A673 (cell line): ENCODE measurements around the gene RMP24.

ENCODE experiments used
- BruUV-seq: library from RNA; stranded (reverse); fragments of 400-500 nt; replicated peaks from 2 replicates; lab custom pipeline; 2021; lab: Mats Ljungman, UMichigan
- CTCF ChIA-PET: fragments of 300-600 bp; sonication (Branson Sonifier 250); formaldehyde crosslinking; loops from one replicate; lab custom pipeline; 2022; ENCODE audit warnings: antibody characterized with exemption; lab: Charles Lee
- POLR2A ChIA-PET: fragments of 300-600 bp; sonication (Branson Sonifier 250); formaldehyde crosslinking; loops from one replicate; lab custom pipeline; 2022; ENCODE audit warnings: antibody characterized with exemption; ENCODE audit not compliant: low non-redundant PET; lab: Charles Lee
- DNase-seq: peaks from one replicate; pipeline ENCODE4 v3.0.0-alpha.2; 2015; ENCODE audit warnings: low spot score
- H3K27ac ChIP-seq: fragments of 200-600 bp; sonication (generic); 2 replicates; pipeline ENCODE4 v1.5.1; 2016; ENCODE audit warnings: mixed run types, low read depth, mild to moderate bottlenecking, mixed read lengths, antibody characterized with exemption, low read length; ENCODE audit not compliant: poor library complexity, severe bottlenecking
- H3K27me3 ChIP-seq: fragments of 200-600 bp; sonication (generic); replicated peaks from 2 replicates; pipeline ENCODE4 v1.6.1; 2017; ENCODE audit warnings: mixed run types, low read depth, mild to moderate bottlenecking, mixed read lengths, antibody characterized with exemption, low read length; ENCODE audit not compliant: insufficient read depth, poor library complexity
- H3K36me3 ChIP-seq: fragments of 200-600 bp; sonication (generic); 2 replicates; pipeline ENCODE4 v1.6.1; 2016; ENCODE audit warnings: mixed run types, mild to moderate bottlenecking, mixed read lengths, antibody characterized with exemption, low read length; ENCODE audit not compliant: insufficient read depth, poor library complexity, severe bottlenecking
- H3K4me1 ChIP-seq: fragments of 200-600 bp; sonication (generic); 2 replicates; pipeline ENCODE4 v1.6.1; 2017; ENCODE audit warnings: mixed run types, mild to moderate bottlenecking, mixed read lengths, antibody characterized with exemption, low read length; ENCODE audit not compliant: insufficient read depth, poor library complexity, severe bottlenecking
- H3K4me3 ChIP-seq: fragments of 200-600 bp; sonication (generic); 2 replicates; pipeline ENCODE4 v1.5.1; 2016; ENCODE audit warnings: low read depth, mixed run types, mild to moderate bottlenecking, mixed read lengths, low read length; ENCODE audit not compliant: poor library complexity, severe bottlenecking
- H3K9me3 ChIP-seq: fragments of 200-600 bp; sonication (generic); 2 replicates; pipeline ENCODE4 v1.6.1; 2016; ENCODE audit warnings: mixed run types, low read depth, mild to moderate bottlenecking, mixed read lengths, antibody characterized with exemption, low read length; ENCODE audit not compliant: poor library complexity, severe bottlenecking
- EZH2 ChIP-seq: fragments of 200-600 bp; sonication (generic); IDR thresholded peaks from 2 replicates; pipeline ENCODE4 v1.6.1; 2017; ENCODE audit warnings: borderline replicate concordance, low read depth, mild to moderate bottlenecking, mixed read lengths, antibody characterized with exemption, low read length; ENCODE audit not compliant: poor library complexity, severe bottlenecking
- intact Hi-C: fragments of 100-400 bp; cut with micrococcal nuclease; formaldehyde crosslinking; loops from one replicate; pipeline ENCODE4 v1.10.0; 2022; ENCODE audit not compliant: unreplicated experiment
- TF ChIP-seq, protein P1 (sequence below): fragments of 300-800, 200-600 bp; sonication (generic); conservative IDR thresholded peaks from 2 replicates; pipeline ENCODE4 v1.5.1; 2017; ENCODE audit warnings: low read depth, mild to moderate bottlenecking, antibody characterized with exemption, low read length, moderate library complexity, mixed read lengths

The RMP24 gene

DNA sequence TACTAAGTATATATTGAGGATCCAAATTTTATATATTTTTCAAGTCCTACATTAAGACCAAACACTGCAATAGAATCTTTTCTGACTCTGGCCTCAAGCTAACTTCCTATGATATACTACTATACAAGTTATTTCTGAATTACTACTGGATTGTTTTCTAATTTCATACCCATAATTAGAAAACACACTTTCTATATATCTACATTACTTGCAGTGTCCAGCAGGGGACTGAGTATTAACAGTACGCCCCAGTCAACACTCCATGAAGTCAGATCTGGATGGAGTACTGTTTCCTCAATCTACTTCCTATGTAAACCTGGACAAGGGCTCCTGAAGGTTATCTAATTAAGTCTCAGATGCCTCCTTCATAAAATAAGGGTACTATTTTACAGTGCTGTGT is 26.5 kb downstream of the RMP24 start:
- CTCF ChIA-PET = no interaction called here
- Histone ChIP-seq H3K27ac (no peak overlapping the region), H3K4me3 (no peak overlapping the region), H3K4me1 (no peaks in the 10 kb centered on the region), H3K27me3 (no peaks in the 10 kb centered on the region), H3K9me3 (no peaks in the 10 kb centered on the region), H3K36me3 (no peaks in the 10 kb centered on the region)
- peak; percentile 27 for DNase-seq
- intact Hi-C loops = no loop called here
- no TSS peak for BruUV-seq
- POLR2A ChIA-PET = interaction anchor here (0.7 kb wide), 1 partner anchor 8 kb away, joined by 3 read pairs; no protein-coding TSS in a partner anchor
- no peak for TF ChIP-seq EZH2
- TF ChIP-seq, protein P1, sequence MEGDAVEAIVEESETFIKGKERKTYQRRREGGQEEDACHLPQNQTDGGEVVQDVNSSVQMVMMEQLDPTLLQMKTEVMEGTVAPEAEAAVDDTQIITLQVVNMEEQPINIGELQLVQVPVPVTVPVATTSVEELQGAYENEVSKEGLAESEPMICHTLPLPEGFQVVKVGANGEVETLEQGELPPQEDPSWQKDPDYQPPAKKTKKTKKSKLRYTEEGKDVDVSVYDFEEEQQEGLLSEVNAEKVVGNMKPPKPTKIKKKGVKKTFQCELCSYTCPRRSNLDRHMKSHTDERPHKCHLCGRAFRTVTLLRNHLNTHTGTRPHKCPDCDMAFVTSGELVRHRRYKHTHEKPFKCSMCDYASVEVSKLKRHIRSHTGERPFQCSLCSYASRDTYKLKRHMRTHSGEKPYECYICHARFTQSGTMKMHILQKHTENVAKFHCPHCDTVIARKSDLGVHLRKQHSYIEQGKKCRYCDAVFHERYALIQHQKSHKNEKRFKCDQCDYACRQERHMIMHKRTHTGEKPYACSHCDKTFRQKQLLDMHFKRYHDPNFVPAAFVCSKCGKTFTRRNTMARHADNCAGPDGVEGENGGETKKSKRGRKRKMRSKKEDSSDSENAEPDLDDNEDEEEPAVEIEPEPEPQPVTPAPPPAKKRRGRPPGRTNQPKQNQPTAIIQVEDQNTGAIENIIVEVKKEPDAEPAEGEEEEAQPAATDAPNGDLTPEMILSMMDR = peak; percentile 49

DNA sequence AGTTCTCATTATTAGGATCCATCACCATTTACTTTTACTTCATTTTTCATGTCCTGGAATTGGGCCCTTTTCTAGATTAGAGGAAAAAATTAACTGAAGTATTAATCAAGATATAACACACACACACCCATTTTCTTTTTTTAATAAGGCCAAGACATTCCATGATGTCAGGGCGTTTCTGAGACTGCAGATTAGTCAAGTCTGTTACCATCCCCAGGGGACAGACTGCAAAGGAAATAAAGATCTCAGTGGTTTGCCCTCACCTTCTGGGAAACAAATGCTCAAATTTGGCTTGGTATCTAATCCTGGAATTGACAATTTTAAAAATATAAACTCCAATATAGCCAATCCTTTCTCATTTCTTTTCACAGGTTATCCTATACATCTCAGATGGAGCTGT is 27.4 kb downstream of the RMP24 start:
- Histone ChIP-seq H3K9me3 (no peaks in the 10 kb centered on the region), H3K27ac (no peak overlapping the region), H3K4me1 (no peaks in the 10 kb centered on the region), H3K4me3 (no peak overlapping the region), H3K27me3 (no peaks in the 10 kb centered on the region), H3K36me3 (no peaks in the 10 kb centered on the region)
- ChIA-PET POLR2A (no interaction called here), CTCF (no interaction called here)
- no peak for TF ChIP-seq EZH2
- TF ChIP-seq, protein P1 = no peak
- no TSS peak for BruUV-seq
- peak; percentile 7 for DNase-seq
- intact Hi-C loops = no loop called here

- BruUV-seq = no TSS peak
- no peaks in the 10 kb centered on the region for H3K9me3 ChIP-seq
- no peak for TF ChIP-seq EZH2
- TF ChIP-seq, protein P1 = no peak
- H3K36me3 ChIP-seq = no peaks in the 10 kb centered on the region
- no peak for DNase-seq
- H3K27me3 ChIP-seq = no peaks in the 10 kb centered on the region
- no peak overlapping the region for H3K4me3 ChIP-seq
- ChIA-PET CTCF (no interaction called here), POLR2A (interaction anchor here (0.6 kb wide), 1 partner anchor 9 kb away, joined by 3 read pairs; no protein-coding TSS in a partner anchor)
- H3K4me1 ChIP-seq = no peaks in the 10 kb centered on the region
- intact Hi-C loops = no loop called here
- no peak overlapping the region for H3K27ac ChIP-seq
Measured at GRCh38 chr18:36006997-36007396, 34.5 kb downstream of the RMP24 start.
